ENCODE data around the gene MAST1.
"Not testable (repeated sequence)": the region's sequence is repeated elsewhere in the genome, so short reads cannot be mapped to it uniquely, and the experiment has no call there.

MAST1 gene

DNA sequence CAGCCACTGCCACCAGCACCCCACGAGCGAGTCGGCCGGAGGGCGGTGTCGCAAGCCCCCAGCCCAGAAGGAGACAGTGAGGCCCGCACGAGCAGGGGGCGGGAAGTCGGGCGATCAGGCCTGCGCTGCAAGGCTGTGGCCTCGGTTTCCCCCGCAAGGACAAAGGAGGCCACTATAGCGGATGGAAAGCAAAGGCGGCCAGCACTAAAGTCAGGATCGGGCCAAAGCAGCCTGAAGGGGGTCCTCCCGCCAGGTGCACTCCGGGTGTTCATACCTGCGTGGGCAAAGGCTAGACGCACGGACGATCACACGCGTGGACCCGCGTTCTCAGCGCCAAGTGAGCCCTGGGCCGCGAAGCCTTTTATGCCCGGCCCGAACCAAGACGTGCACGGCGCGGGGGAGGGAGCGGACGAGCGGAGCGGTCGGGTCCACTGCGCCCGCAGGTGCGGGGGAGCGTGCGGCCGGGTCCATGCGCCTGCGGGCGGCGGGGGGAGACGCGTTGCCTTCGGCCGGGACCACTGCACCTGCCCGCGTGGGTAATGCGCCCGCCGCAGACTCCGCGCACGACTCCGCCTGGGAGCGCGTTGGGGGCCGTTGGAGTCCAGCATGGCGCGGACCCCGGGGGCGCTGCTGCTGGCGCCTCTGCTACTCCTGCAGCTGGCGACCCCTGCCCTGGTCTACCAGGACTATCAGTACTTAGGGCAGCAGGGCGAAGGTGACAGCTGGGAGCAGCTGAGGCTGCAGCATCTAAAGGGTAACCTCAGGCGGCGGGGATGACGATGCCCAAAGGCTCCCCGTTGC is 36.6 kb upstream of the MAST1 start, which contains the start of the genes PRDX2 and THSD8:
Gene PRDX2, minus strand, starts transcription at position 335 of the 801 bp plus-strand sequence. CDS start 539 bp downstream, outside the sequence.
Gene THSD8, plus strand, starts transcription at position 604 of the 801 bp plus-strand sequence. Its CDS starts 3 bp downstream, at position 607.
- DNase-seq (ENCODE audit: low read depth) = peak; percentile 66

DNA sequence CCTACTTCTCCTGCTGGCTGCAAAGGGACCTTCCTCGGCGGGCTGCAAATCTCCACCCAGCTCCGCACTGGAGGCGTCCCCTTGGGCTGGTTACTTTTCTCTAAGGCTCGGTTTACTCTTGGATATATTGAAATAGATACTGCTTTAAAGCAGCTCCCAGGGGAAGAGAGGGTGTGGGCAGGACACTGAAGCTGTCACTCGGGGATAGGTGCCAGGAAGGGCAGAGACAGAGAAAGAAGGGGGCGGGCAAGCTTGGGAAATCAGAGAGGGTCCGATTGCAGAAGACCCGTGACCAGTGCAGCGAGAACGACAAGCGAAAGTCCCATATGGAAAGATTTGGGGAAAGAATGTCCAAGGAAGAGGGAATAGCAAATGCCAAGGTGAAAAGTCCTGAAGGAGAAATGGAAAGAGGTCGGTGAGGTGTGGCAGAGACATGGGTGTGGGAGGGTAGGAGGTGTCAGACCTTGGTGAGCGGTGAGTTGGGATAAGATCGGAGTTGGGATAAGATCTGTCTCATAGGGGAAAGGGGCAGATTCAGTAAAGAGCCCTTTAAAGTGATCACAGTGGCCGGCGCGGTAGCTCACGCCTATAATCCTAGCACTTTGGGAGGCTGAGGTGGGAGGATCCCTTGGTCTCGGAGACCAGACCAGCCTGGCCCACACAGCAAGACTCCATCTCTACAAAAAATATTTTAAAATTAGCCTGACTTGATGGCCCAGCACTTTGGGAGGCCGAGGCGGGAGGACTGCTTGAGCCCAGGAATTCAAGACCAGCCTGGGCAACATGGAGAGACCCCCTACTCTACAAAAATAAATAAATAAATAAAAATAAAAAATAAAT is 35.8 kb upstream of the MAST1 start:
- DNase-seq (ENCODE audit: low read depth) = no peak

DNA sequence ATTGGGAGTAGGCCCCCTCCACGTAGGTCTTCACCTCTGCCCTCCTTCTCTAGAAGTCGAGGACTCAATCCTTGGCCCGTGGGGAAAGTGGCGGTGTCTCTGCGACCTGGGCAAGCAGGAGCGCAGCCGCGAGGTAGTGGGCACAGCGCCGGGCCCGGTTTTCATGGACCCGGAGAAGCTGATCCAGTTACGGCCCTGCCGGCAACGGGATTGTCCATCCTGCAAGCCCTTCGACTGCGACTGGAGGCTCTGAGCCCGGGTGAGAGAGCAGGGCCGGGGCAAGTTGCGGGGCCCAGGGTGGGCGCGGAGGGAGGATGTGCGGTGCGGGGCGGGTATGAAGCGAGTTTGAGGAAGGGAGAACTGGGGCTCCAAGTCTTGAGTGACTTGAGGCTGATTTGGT is 34.3 kb upstream of the MAST1 start:
- no peak for DNase-seq (ENCODE audit: low read depth)

DNA sequence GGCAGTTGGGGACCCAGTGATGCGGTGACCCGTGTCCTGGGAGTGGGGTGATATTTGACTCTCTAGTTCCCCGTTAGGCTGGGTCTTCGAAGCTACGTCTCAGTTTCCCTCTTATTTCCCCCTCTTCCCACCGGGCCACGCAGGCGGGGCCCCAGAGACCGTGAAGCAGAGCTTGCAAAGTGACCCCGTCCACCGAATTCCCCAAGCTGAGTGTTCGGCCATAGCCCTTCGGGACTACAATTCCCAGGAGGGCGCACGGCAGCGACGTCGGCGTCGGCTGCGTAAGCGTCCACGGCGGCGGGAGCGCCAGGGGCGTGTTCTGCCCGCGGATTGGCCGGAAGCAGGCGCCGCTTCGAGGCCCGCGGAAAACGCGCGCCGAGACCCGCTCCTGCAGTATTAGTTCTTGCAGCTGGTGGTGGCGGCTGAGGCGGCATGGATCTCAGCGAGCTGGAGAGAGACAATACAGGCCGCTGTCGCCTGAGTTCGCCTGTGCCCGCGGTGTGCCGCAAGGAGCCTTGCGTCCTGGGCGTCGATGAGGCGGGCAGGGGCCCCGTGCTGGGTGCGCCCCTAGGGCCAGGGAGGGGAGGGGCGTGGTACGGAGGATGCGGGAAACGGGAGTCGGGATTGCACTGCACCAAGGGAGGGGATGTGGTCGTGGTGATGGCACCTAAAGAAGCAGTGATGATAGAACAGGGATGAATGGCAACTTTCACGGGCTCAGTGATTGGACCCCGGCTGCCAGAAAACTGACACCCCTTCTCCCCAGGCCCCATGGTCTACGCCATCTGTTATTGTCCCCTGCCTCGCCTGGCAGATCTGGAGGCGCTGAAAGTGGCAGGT is 31.9 kb upstream of the MAST1 start, which contains the start of gene RNASEH2A:
Gene RNASEH2A, plus strand, starts transcription at position 343 of the 840 bp plus-strand sequence. Its CDS starts 90 bp downstream, at position 433.
- peak; percentile 88 for DNase-seq (ENCODE audit: low read depth)

DNA sequence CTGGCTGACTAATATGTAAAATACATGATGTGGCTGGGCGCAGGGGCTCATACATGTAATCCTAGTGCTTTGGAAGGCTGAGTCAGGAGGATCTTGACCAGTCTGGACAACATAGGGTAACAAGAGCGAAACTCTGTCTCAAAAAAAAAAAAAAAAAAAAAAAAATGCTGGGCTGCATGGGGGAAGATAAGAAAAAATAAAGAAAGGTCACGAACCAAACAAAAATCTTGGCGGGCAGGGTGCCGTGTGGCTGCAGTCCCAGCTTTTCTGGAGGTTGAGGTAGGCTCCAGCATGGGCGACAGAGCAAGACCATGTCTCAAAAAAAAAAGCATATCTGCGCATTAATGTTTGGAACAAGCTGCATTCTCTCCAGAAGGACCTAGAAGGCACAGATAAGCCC is 23.2 kb upstream of the MAST1 start:
- no peak for DNase-seq (ENCODE audit: low read depth)

DNA sequence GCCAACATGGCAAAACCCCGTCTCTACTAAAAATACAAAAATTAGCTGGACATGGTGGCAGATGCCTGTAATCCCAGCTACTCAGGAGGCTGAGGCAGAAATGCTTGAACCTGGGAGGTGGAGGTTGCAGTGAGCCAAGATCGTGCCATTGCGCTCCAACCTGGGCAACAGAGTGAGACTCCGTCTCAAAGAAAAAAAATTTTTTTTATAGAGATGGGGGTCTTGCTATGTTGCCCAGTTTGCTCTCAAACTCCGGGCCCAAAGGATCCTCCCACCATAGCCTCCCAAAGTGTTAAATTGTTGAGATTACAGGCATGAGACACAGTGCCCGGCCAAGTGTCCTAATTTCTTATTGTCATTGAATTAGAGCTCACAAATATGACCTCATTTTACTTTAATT is 21.1 kb upstream of the MAST1 start:
- DNase-seq (ENCODE audit: low read depth) = not testable (repeated sequence)

DNA sequence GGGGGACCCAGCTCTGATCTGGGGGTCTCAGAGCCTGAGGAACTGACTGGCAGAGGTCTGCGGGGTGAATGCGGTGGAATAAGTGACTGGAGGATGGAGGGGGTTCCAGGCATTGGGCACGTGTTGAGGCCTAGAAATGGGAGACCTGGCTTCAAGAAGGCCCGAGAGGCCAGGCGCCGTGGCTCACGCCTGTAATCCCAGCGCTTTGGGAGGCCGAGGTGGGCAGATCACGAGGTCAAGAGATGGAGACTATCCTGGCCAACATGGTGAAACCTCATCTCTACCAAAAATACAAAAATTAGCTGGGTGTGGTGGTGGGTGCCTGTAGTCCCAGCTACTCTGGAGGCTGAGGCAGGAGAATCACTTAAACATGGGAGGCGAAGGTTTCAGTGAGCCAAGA is 20.5 kb upstream of the MAST1 start:
- not testable (repeated sequence) for DNase-seq (ENCODE audit: low read depth)

DNA sequence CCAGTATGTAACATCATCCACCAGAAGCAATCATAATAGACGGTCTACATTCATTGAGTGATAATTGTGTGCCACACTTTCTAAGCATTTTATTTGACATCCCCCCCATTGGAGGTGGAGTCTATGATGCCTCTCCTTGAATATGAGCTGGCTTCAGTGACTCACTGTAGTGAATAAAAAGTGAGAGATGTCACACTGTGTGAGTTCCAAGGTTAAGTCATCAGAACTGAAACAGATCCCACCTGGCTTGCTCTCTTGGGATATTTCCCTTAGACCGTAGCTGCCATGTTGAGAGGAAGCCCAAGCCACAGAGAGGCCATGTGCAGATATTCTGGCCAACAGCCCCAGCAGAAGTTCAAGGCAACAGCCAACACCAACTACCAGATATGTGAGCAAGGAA is 16.6 kb upstream of the MAST1 start:
- DNase-seq (ENCODE audit: low read depth) = no peak

DNA sequence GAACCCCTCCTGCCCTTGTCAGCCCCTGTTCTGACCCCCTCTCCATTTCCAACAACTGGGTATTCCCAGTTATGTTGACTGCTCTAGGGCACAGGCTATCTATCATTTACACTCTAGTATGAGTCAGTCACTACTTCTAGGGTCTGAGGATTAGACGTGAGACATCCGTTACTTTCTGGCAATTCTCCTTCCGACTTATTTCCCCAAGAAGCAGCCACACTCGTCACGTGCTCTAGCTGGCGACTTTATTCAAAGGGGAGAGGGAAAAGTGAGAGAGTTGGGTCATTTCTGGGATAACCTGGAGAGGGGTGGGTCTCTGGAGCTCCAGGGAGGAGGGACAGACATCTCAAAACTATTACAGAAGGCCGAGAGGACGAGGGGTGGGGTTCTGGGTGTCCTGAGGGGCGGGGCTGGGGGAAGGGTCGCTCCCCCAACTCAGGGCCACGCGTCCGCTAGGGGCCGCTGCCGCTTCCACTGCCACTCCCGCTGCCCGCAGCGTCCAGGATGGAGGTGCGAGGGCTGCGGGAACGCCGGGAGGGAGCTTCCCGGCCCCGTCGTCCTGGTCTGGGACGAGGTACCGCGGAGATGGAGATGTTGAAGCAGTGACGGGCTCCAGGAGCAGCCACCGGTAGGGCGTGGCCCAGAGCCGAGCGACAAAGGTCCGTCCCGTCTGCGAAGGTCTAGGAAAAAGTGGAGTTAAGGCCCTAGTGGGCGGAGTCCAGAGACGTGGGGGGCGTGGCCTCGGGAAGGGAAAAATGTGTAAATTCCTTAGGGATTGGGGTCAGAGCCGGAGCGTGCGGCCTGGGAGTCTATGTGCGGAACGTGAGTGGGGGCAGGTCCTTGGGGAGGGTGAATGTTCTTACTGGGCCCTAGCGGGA is 12.8 kb upstream of the MAST1 start:
- DNase-seq (ENCODE audit: low read depth) = peak; percentile 39

DNA sequence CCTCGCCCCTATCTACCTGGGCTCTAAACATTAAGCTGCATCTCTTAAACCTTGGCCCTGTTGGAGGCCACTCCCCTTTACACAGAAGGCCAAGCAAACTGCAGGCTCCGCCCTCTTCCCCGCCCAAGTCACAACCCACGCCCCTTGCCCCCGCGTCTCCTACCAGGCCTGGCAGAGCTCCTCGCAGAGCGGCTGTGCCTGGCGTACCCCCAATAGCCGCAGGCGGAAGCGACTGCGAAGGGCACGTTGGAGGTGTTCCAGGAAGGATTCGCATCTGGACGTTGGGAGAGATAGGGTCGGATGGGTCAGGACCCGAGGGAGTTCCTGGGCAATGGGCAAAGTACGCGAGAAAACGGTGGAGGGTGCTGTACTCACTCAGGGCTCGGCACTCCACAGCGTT is 9.8 kb upstream of the MAST1 start:
- peak; percentile 41 for DNase-seq (ENCODE audit: low read depth)

DNA sequence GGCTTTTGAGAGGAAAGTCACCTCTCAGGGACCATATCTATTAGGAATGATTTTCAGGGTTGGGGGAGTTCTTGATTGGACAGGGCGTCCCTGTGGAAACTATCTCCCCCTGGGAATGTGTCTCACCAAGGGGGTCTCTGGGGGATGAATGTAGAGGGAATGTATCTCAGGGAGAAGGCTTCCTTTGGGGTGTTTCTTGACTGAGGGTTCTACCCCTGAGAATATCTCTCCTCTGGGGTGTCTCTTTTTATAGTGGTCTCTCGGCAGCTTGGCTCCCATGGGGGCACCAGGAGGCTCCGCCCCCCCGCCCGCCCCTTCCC is 4.9 kb upstream of the MAST1 start:
- DNase-seq (ENCODE audit: low read depth) = no peak

DNA sequence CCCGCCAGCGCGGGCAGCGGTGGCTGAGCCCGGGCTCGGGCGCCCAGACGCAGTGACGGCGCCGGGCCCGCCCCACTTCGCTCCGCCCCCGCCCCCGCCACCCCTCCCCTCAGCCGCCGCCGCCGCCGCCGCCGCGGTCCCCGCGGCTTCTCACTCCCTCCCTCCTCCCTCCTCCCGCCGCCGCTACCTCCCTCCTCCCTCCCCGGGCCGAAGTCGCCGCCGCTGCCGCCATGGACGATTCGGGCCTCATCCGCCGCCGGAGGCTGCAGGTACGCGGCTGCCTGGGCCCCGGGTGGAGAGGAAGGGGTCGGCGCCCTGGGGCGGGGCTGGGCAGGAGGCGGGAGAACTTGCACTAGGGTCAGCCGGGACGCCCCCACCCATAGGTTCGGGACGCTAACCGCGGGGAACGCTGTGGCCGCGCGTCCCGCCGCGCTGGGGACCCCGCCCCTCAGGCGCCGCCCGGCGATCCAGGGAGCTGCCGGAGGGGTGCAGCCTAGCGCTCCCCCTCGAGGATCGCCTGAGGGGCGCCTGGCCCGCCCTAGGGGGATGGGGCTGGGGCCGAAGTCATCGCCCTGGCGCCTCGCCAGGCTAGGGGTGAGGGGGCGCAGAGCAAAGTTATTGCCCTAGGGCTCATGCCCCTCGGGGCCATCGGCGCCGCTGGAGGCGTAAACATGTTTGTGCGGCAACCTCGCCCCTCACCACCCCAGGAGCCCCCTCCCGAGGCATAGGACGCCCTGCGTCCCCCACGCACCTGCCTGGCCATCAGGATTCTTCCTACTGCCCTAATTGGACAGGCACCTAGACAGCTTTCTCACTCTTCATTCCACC is 4.4 kb upstream of the MAST1 start:
- peak; percentile 20 for DNase-seq (ENCODE audit: low read depth)

DNA sequence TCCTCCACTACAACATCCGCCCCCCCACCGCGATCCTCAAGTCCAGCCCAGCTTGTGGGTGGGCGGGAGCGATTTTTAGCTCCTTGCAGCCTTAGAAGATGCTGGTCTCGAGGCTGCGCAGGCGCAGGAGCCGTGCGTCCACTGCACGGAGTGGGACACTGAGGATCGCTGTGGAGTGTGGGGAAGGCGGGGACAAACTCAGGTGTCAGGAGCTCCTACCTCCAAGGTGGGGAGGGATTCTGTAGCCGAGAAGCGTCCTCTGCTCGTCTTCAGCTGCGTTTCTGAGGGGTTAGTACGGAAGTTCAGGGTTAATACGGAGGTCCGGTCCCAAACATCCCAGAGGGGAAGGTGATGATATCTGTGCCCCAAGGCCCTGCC is 3.8 kb upstream of the MAST1 start, which contains the start of gene RTBDN:
Gene RTBDN, minus strand, starts transcription at position 14 of the 378 bp plus-strand sequence. CDS start 4,600 bp downstream, outside the sequence.
- DNase-seq (ENCODE audit: low read depth) = no peak

DNA sequence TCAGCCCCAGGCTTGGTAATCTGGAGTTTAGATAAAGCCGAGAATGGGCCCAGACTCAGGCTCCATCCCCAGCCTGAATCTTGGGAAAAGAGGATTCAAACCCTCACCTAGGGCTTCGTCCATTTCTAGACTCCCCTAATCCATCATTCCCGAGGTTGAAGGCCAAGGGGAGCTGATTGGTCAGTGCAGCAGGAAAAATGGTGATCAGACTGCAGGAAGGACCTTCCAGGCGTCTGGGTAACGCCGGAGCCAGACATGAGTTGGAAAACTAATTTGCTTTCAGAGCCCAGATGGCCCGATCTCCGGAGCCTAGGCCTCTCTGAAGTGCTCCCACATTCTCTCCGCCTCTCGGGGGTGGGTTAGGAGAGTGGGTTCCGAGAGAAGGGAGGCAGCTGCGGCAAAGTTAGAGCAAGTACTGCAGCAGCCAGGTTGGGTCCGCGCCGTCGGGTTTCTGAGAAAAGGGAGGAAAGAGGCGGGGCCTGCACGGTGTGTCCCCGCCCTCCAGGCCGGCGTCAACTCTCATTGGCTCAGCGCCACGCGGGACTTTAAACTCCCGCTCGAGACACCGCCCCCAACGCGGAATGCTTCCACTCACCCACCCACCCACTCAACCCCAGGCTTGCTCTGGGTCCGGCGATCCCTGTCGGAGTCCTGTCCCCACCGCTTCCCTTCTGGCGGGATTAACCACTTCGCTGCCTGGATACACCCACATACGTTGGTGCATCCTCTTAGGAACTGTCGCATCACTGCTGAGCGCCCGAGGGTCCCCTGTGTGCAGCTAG is 3.1 kb upstream of the MAST1 start:
- no peak for DNase-seq (ENCODE audit: low read depth)

DNA sequence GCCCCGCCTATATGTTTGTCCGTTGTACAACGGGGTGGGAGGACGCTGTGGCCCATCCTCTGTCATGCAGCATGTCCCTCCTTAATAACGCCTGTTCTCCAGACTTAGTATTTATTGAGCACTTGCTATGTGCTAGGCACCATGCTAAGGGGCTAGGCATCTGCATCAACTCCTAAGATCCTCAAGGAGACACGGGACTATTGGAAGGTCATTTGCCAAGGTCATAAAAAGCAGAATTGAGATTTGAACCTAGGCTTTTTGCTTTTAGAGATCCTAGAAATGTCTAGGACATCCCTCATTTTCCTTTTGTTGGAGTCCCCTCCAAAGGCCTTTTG is 1.8 kb upstream of the MAST1 start:
- no peak for DNase-seq (ENCODE audit: low read depth)

DNA sequence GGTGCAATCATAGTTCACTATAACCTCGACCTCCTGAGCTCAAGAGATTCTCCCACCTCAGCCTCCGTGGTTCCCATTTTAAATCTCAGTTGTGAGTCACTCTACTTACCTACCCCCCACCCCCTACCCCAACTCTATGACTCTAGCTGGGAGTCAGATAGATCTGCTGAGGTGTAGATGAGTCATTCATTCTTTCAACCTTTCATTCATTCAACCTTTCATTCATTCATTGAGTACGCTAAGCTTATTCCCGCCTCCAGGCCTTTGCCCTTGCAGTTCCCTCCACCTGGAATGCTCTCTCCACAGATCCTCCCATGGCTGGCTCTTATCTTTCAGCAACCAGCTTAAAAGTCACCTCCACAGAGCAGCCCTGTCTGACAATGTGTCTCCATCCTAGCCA is 1.1 kb upstream of the MAST1 start:
- no peak for DNase-seq (ENCODE audit: low read depth)

DNA sequence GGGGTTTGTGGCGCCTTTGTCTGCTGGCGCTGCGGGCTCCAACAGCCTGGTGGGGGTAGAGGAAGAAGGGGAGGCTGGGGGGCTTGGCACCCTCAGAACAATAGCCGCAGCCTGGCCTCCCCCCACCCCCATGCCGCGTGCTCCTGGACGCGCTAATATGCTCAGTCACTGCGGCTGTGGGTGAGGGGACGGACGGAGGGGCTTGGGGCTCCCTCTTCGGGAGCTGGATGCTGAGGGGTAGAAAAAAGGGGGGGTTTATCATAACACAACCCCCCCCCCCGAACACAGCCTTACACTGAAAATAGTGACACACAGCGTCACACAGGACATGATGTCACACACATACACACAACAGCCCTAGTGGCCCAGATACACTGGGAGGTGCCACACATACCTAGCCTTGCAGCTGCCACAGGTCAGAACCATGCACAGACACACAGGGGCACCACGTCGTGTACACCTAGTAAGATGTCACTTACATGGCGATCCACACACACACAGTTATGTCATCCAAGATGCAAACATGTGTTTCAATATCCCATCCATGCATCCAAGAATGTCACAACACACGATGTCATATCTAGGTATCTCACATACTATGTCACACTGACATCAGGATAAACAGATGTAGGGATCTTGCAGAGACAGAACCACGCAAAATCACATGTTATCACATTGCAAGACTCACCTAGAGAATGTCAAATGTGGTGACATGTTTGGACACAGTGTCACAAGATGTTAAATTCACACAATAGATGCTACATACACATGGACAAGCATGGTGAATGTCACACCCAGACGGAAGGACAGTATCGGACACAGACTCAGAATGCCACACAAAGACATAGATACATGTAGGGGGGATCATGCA is 806 bp downstream of the MAST1 start:
- no peak for DNase-seq (ENCODE audit: low read depth)
